H9 (cell line): ENCODE data around the gene RILPL1. TPM values are rescaled to one million over a fixed set of nuclear protein-coding genes. Genes with fewer than 3 reads are reported as not detected.

Experiments
- DNase-seq: peaks from one replicate; pipeline ENCODE4 v3.0.0-alpha.2; 2017
- H2AFZ ChIP-seq: one replicate; pipeline ENCODE4 v1.6.1; 2013; ENCODE audit warnings: mild to moderate bottlenecking, low read length, control low read depth, moderate library complexity
- H2AK5ac ChIP-seq: 2 replicates; pipeline ENCODE4 v1.6.1; 2013; ENCODE audit warnings: low read length, control low read depth, mixed read lengths; ENCODE audit not compliant: insufficient read length
- H2BK120ac ChIP-seq: one replicate; pipeline ENCODE4 v1.6.1; 2013; ENCODE audit warnings: low read depth, mild to moderate bottlenecking, low read length, control low read depth, inconsistent platforms; ENCODE audit not compliant: poor library complexity, severe bottlenecking
- H2BK12ac ChIP-seq: 2 replicates; pipeline ENCODE4 v1.6.1; 2013; ENCODE audit warnings: low read length, control low read depth, mixed read lengths, low read depth; ENCODE audit not compliant: insufficient read length
- H2BK15ac ChIP-seq: 2 replicates; pipeline ENCODE4 v1.6.1; 2013; ENCODE audit warnings: low read depth, low read length, control low read depth
- H2BK20ac ChIP-seq: one replicate; pipeline ENCODE4 v1.6.1; 2013; ENCODE audit warnings: low read depth, mild to moderate bottlenecking, low read length, control low read depth, inconsistent platforms; ENCODE audit not compliant: poor library complexity, severe bottlenecking
- H2BK5ac ChIP-seq: 2 replicates; pipeline ENCODE4 v1.6.1; 2013; ENCODE audit warnings: low read length, control low read depth, mixed read lengths; ENCODE audit not compliant: insufficient read length
- H3K14ac ChIP-seq: 2 replicates; pipeline ENCODE4 v1.6.1; 2013; ENCODE audit warnings: low read length, control low read depth; ENCODE audit not compliant: insufficient read depth
- H3K18ac ChIP-seq: 2 replicates; pipeline ENCODE4 v1.6.1; 2013; ENCODE audit warnings: low read depth, mild to moderate bottlenecking, mixed read lengths, low read length, control low read depth; ENCODE audit not compliant: insufficient read length
- H3K23ac ChIP-seq: 2 replicates; pipeline ENCODE4 v1.6.1; 2013; ENCODE audit warnings: low read length, control low read depth, mixed read lengths, low read depth; ENCODE audit not compliant: insufficient read length
- H3K23me2 ChIP-seq: 2 replicates; pipeline ENCODE4 v1.6.1; 2013; ENCODE audit warnings: low read depth, mild to moderate bottlenecking, mixed read lengths, low read length, control low read depth; ENCODE audit not compliant: insufficient read length, poor library complexity, severe bottlenecking
- H3K27ac ChIP-seq: 2 replicates; pipeline ENCODE4 v1.5.1; 2013; ENCODE audit warnings: low read length, control low read depth, mixed read lengths, low read depth; ENCODE audit not compliant: insufficient read length
- H3K27me3 ChIP-seq: 2 replicates; pipeline ENCODE4 v1.6.1; 2013; ENCODE audit warnings: low read length, control low read depth, inconsistent platforms; ENCODE audit not compliant: insufficient read depth
- H3K4ac ChIP-seq: 2 replicates; pipeline ENCODE4 v1.6.1; 2013; ENCODE audit warnings: low read depth, mild to moderate bottlenecking, control low read depth, inconsistent platforms, low read length, moderate library complexity
- H3K4me1 ChIP-seq: 2 replicates; pipeline ENCODE4 v1.6.1; 2013; ENCODE audit warnings: low read length, control low read depth, inconsistent platforms; ENCODE audit not compliant: insufficient read depth
- H3K4me2 ChIP-seq: 2 replicates; pipeline ENCODE4 v1.6.1; 2013; ENCODE audit warnings: low read length, control low read depth, mixed read lengths; ENCODE audit not compliant: insufficient read length, insufficient read depth
- H3K56ac ChIP-seq: 2 replicates; pipeline ENCODE4 v1.6.1; 2013; ENCODE audit warnings: low read depth, mild to moderate bottlenecking, mixed read lengths, low read length, control low read depth; ENCODE audit not compliant: insufficient read length
- H3K79me1 ChIP-seq: 2 replicates; pipeline ENCODE4 v1.6.1; 2013; ENCODE audit warnings: low read depth, mild to moderate bottlenecking, moderate library complexity, low read length, control low read depth, inconsistent platforms; ENCODE audit not compliant: insufficient read depth, poor library complexity, severe bottlenecking
- H3K79me2 ChIP-seq: 2 replicates; pipeline ENCODE4 v1.6.1; 2013; ENCODE audit warnings: low read length, control low read depth, inconsistent platforms; ENCODE audit not compliant: insufficient read depth
- H3K9ac ChIP-seq: 2 replicates; pipeline ENCODE4 v1.6.1; 2013; ENCODE audit warnings: low read length, control low read depth, mixed read lengths; ENCODE audit not compliant: insufficient read length; ENCODE audit errors: extremely low read depth
- H3K9me3 ChIP-seq: one replicate; pipeline ENCODE4 v1.6.1; 2013; ENCODE audit warnings: low read depth, low read length, inconsistent platforms; ENCODE audit not compliant: control insufficient read depth
- H3T11ph ChIP-seq: one replicate; pipeline ENCODE4 v1.6.1; 2013; ENCODE audit warnings: mild to moderate bottlenecking, low read length, control low read depth, inconsistent platforms
- H4K20me1 ChIP-seq: one replicate; pipeline ENCODE4 v1.6.1; 2013; ENCODE audit not compliant: control insufficient read depth, insufficient read length, insufficient read depth
- H4K5ac ChIP-seq: 2 replicates; pipeline ENCODE4 v1.6.1; 2013; ENCODE audit warnings: low read depth, mild to moderate bottlenecking, mixed read lengths, low read length, control low read depth; ENCODE audit not compliant: insufficient read length
- H4K8ac ChIP-seq: replicated peaks from 2 replicates; pipeline ENCODE4 v1.6.1; 2013; ENCODE audit warnings: low read length, control low read depth, mixed read lengths, low read depth; ENCODE audit not compliant: insufficient read length
- H4K91ac ChIP-seq: 2 replicates; pipeline ENCODE4 v1.6.1; 2013; ENCODE audit warnings: low read depth, mild to moderate bottlenecking, moderate library complexity, mixed read lengths, low read length, control low read depth; ENCODE audit not compliant: insufficient read length
- H3K27ac Mint-ChIP-seq, 3 experiments: 2 replicates in 2 of 3; 3 replicates in 1 of 3; pipeline ENCODE4 v1.8.0; 2020 to 2021; ENCODE audit warnings: mixed read lengths in 3 of 3, mild to moderate bottlenecking in 1 of 3, moderate library complexity in 1 of 3
- H3K27me3 Mint-ChIP-seq: 2 replicates; pipeline ENCODE4 v1.8.0; 2021; ENCODE audit warnings: low read depth, mild to moderate bottlenecking, moderate library complexity, mixed read lengths
- H3K36me3 Mint-ChIP-seq, 3 experiments: 2 replicates in 2 of 3; 3 replicates in 1 of 3; pipeline ENCODE4 v1.8.0; 2020 to 2021; ENCODE audit warnings: low read depth in 3 of 3, mixed read lengths in 3 of 3; ENCODE audit not compliant: insufficient read depth in 1 of 3
- H3K4me1 Mint-ChIP-seq, 2 experiments: 2 replicates each; pipeline ENCODE4 v1.8.0; 2020; ENCODE audit warnings: mixed read lengths in 2 of 2
- H3K4me3 Mint-ChIP-seq, 2 experiments: 2 replicates in 1 of 2; 3 replicates in 1 of 2; pipeline ENCODE4 v1.8.0; 2020 to 2021; ENCODE audit warnings: mild to moderate bottlenecking in 2 of 2, mixed read lengths in 2 of 2, moderate library complexity in 1 of 2
- H3K9me3 Mint-ChIP-seq, 2 experiments: 2 replicates in 1 of 2; 3 replicates in 1 of 2; pipeline ENCODE4 v1.8.0; 2020; ENCODE audit warnings: mild to moderate bottlenecking in 2 of 2, mixed read lengths in 2 of 2, moderate library complexity in 1 of 2
- WGBS: extraction: QIAGEN DNeasy Blood & Tissue Kit; methylation state at CpG from one replicate; pipeline ENCODE4 v1.1.7; 2013; ENCODE audit warnings: missing lambda C conversion rate, low lambda C conversion rate, mixed read lengths; ENCODE audit not compliant: insufficient read length; ENCODE audit errors: extremely low coverage; 5-methylcytosine and 5-hydroxymethylcytosine counted together
- total RNA-seq: library from RNA; stranded (reverse); gene quantifications from 2 replicates; pipeline ENCODE4 v1.2.1, GENCODE V29; 2021
- TF ChIP-seq, protein P1 (sequence below): fragments of 200-600 bp; sonication (generic); conservative IDR thresholded peaks from 3 replicates; pipeline ENCODE4 v1.8.0; 2021; ENCODE audit warnings: antibody characterized with exemption, mild to moderate bottlenecking

RILPL1 gene
- total RNA-seq, 1 experiment from 2014 or later, result 8.1 TPM

- H4K20me1 ChIP-seq, result no peaks in the 10 kb centered on the region
- no peak overlapping the region for H3K4ac ChIP-seq
- H4K5ac ChIP-seq, result no peak overlapping the region
- Mint-ChIP-seq H3K9me3 (no peaks in the 10 kb centered on the region), H3K27me3 (no peaks in the 10 kb centered on the region), H3K27ac (no peak overlapping the region), H3K36me3 (peaks cover 13 to 67% (median 44%) of the 10 kb centered on the region in 3 experiments), H3K4me1 (no peaks in the 10 kb centered on the region), H3K4me3 (no peak overlapping the region)
- no peak overlapping the region for H3K56ac ChIP-seq
- H3K18ac ChIP-seq, result no peak overlapping the region
- H3K14ac ChIP-seq, result no peak overlapping the region
- no peak overlapping the region for H3K23ac ChIP-seq
- no peak overlapping the region for H2BK5ac ChIP-seq
- H2BK20ac ChIP-seq, result no peak overlapping the region
- no peaks in the 10 kb centered on the region for H3K79me1 ChIP-seq
- H4K8ac ChIP-seq, result no peak overlapping the region
- H3K4me1 ChIP-seq, result no peaks in the 10 kb centered on the region
- no peak overlapping the region for H4K91ac ChIP-seq
- no peak overlapping the region for H2AFZ ChIP-seq
- no peak overlapping the region for H3T11ph ChIP-seq
- DNase-seq, result no peak
- no peak overlapping the region for H3K27ac ChIP-seq
- no peak overlapping the region for H2BK15ac ChIP-seq
- H3K27me3 ChIP-seq, result no peaks in the 10 kb centered on the region
- H2BK120ac ChIP-seq, result no peak overlapping the region
- H2AK5ac ChIP-seq, result no peak overlapping the region
- no peak overlapping the region for H2BK12ac ChIP-seq
- H3K9me3 ChIP-seq, result no peaks in the 10 kb centered on the region
- no peaks in the 10 kb centered on the region for H3K79me2 ChIP-seq
- no peaks in the 10 kb centered on the region for H3K23me2 ChIP-seq
- H3K4me2 ChIP-seq, result no peak overlapping the region
- WGBS, result no CpG with 5 or more reads among the region's 7 CpGs
- no peak overlapping the region for H3K9ac ChIP-seq
- TF ChIP-seq, protein P1, sequence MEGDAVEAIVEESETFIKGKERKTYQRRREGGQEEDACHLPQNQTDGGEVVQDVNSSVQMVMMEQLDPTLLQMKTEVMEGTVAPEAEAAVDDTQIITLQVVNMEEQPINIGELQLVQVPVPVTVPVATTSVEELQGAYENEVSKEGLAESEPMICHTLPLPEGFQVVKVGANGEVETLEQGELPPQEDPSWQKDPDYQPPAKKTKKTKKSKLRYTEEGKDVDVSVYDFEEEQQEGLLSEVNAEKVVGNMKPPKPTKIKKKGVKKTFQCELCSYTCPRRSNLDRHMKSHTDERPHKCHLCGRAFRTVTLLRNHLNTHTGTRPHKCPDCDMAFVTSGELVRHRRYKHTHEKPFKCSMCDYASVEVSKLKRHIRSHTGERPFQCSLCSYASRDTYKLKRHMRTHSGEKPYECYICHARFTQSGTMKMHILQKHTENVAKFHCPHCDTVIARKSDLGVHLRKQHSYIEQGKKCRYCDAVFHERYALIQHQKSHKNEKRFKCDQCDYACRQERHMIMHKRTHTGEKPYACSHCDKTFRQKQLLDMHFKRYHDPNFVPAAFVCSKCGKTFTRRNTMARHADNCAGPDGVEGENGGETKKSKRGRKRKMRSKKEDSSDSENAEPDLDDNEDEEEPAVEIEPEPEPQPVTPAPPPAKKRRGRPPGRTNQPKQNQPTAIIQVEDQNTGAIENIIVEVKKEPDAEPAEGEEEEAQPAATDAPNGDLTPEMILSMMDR, result no peak
Observed at GRCh38 chr12:123522164-123522563, 11.4 kb downstream of the RILPL1 start.
